Measurements from ENCODE around the gene STK35. TPM values are rescaled to one million over a fixed set of nuclear protein-coding genes. Genes with fewer than 3 reads are reported as not detected.

The STK35 gene
- total and polyA plus RNA-seq, 5 experiments from 2014 or later, result 4.5 to 18.3 (median 5.9) TPM

DNA sequence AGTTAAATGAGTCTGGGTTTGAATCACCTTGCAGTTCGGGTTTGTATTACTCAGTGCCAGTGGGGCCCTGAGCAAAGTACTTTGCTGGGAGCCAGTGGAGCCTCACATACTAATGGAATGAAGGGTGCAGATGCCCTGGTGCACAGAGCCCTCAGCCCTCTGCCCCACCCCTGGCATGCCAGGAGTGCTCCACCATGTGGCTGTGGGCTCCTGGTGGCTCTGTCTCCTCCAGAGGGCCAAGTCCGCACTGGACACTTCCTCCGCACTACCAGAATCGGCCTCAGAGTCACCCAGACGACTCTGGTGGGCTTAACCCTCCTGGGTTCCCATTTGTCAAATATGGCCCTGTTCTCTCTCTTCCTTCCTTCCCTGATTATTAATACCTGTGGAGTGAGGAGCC, 94.0 kb downstream of the STK35 start:
- H3K4me1 Mint-ChIP-seq, result no peaks in the 10 kb centered on the region
- DNase-seq (no peak), ATAC-seq (no peak)
- peaks cover 8 to 47% (median 20%) of the 10 kb centered on the region in 5 donors for H3K27me3 Mint-ChIP-seq
- H3K36me3 Mint-ChIP-seq, result peaks cover 0 to 4% (median 0%) of the 10 kb centered on the region in 3 donors
- H3K4me3 Mint-ChIP-seq, result no peak overlapping the region
- POLR2A ChIA-PET, result no interaction called here
- H3K27ac Mint-ChIP-seq, result no peak overlapping the region
- no peaks in the 10 kb centered on the region for H3K9me3 Mint-ChIP-seq

DNA sequence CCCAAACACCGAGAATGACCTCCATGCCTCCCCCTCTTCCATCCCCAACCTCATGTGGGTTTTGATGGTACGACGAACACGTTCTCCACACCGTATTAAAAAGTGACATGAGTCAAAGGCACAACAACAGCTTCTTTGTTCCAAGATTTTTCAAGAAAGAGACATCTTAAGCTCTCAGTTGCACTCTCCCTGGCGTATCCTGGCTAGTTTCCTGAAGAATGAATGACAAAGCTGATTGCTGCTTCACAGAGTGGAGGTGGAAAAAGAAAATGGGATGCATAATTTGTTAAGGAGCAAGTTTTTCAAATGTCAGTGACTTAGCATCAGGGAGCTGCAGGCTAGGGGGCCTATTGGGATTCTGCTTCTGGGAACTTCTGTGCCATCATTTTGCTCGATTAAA, 95.5 kb downstream of the STK35 start:
- Mint-ChIP-seq H3K9me3 (no peaks in the 10 kb centered on the region), H3K4me1 (no peaks in the 10 kb centered on the region), H3K27ac (no peak overlapping the region), H3K36me3 (peaks cover 0 to 4% (median 0%) of the 10 kb centered on the region in 3 donors), H3K4me3 (no peak overlapping the region), H3K27me3 (peaks cover 8 to 46% (median 19%) of the 10 kb centered on the region in 5 donors)
- ATAC-seq (no peak), DNase-seq (no peak)
- POLR2A ChIA-PET, result no interaction called here

Other genes starting within 250 kb of the STK35 start
- gene SIRPA, start 206.4 kb upstream of the STK35 start, total RNA-seq, result under 1 TPM; 0.82 to 0.86 TPM
- gene SIRPA, start 206.4 kb upstream of the STK35 start, polyA plus RNA-seq, result under 1 TPM in 1 of 3 donors, not detected in 2; 0.04 TPM
- gene PDYN, start 107.8 kb upstream of the STK35 start, total RNA-seq, result not detected
- gene PDYN, start 107.8 kb upstream of the STK35 start, polyA plus RNA-seq, result not detected
- not detected for gene TGM3, start 194.2 kb downstream of the STK35 start, total RNA-seq
- not detected for gene TGM3, start 194.2 kb downstream of the STK35 start, polyA plus RNA-seq

Data from naive thymus-derived CD8-positive, alpha-beta T cell (primary cell).